K562 (cell line): ENCODE measurements around the gene CHSY1. TPM values are rescaled to one million over a fixed set of nuclear protein-coding genes. Genes with fewer than 3 reads are reported as not detected.

Experiments used
- CHD2 ChIP-seq: IDR thresholded peaks from 2 replicates; pipeline ENCODE4 v1.6.1; 2011; ENCODE audit warnings: low read depth, low read length
- CREB1 ChIP-seq, 2 experiments: sonication (generic) in 1 of 2; formaldehyde crosslinking in 1 of 2; IDR thresholded peaks; 2 replicates each; pipeline versions ENCODE4 v1.6.1 to v1.8.0; 2012 to 2022; ENCODE audit warnings: inconsistent platforms in 1 of 2, mild to moderate bottlenecking in 1 of 2, missing genetic modification reagents in 1 of 2, moderate library complexity in 1 of 2
- FOXP1 ChIP-seq: sonication (generic); formaldehyde crosslinking; IDR thresholded peaks from 2 replicates; pipeline ENCODE4 v1.8.0; 2022; ENCODE audit warnings: mild to moderate bottlenecking, missing genetic modification reagents
- POLR2B ChIP-seq: fragments of 450-650 bp; IDR thresholded peaks from 2 replicates; pipeline ENCODE4 v1.6.1; 2018; ENCODE audit warnings: low read depth; ENCODE audit not compliant: partially characterized antibody
- RFX5 ChIP-seq: IDR thresholded peaks from 2 replicates; pipeline ENCODE4 v1.6.1; 2011; ENCODE audit warnings: low read depth, mild to moderate bottlenecking, improper control_type of control experiment, low read length
- SIN3A ChIP-seq, 2 experiments: fragments of 150-350 bp in 1 of 2; IDR thresholded peaks; 2 replicates each; pipeline ENCODE4 v1.6.1; 2011 to 2016; ENCODE audit warnings: borderline replicate concordance in 2 of 2, low read depth in 2 of 2, low read length in 2 of 2, mild to moderate bottlenecking in 2 of 2, moderate library complexity in 2 of 2; ENCODE audit not compliant: control insufficient read depth in 1 of 2
- STAG1 ChIP-seq: sonication (generic); formaldehyde crosslinking; IDR thresholded peaks from 2 replicates; pipeline ENCODE4 v1.5.0; 2020; ENCODE audit warnings: missing genetic modification reagents, borderline replicate concordance
- ZFX ChIP-seq: sonication (generic); formaldehyde crosslinking; IDR thresholded peaks from 2 replicates; pipeline ENCODE4 v1.8.0; 2022; ENCODE audit warnings: mild to moderate bottlenecking, missing genetic modification reagents, moderate library complexity
- ZNF589 ChIP-seq: fragments of 200-800 bp; sonication (Bioruptor generic); IDR thresholded peaks from 2 replicates; pipeline ENCODE4 v1.6.1; 2016; ENCODE audit warnings: low read depth, missing genetic modification characterization, missing compliant biosample characterization
- polyA plus RNA-seq, 8 experiments: library from polyadenylated mRNA; depleted of rRNA in 4 of 8; stranded (reverse) in 5 of 8; unstranded in 3 of 8; fragments of >200 nt; fragmentation: Nextera tagmentation in 2 of 8; fragmentation: Illumina TruSeq in 1 of 8; extraction: Ambion mirVana in 2 of 8; extraction: Trizol in 1 of 8; gene quantifications; 2 replicates each; pipeline versions ENCODE4 v1.2.1 to v1.2.3, GENCODE V29; 2011 to 2014; ENCODE audit warnings: inconsistent platforms in 1 of 8, missing spikeins in 1 of 8
- total RNA-seq, 7 experiments: library from RNA; depleted of rRNA in 6 of 7; stranded (reverse); fragments of >200 nt in 6 of 7; fragmentation: Illumina TruSeq in 2 of 7; extraction: Trizol in 2 of 7; gene quantifications; 2 replicates each; pipeline versions ENCODE4 v1.2.1 to v1.2.3, GENCODE V29; 2011 to 2021; ENCODE audit warnings: low replicate concordance in 1 of 7
- TF ChIP-seq, protein P1 (sequence below): fragments of 450-650 bp; IDR thresholded peaks from 2 replicates; pipeline ENCODE4 v1.6.1; 2014; ENCODE audit warnings: low read depth, mild to moderate bottlenecking, moderate library complexity, borderline replicate concordance
- TF ChIP-seq, protein P2 (sequence below): conservative IDR thresholded peaks from 2 replicates; pipeline ENCODE4 v1.6.1; 2011; ENCODE audit warnings: low read depth, mild to moderate bottlenecking, low read length; ENCODE audit not compliant: control insufficient read depth
- TF ChIP-seq, protein P3 (sequence below): sonication (generic); formaldehyde crosslinking; IDR thresholded peaks from 2 replicates; pipeline ENCODE4 v1.5.0; 2020; ENCODE audit warnings: missing genetic modification reagents

The CHSY1 gene
- total and polyA plus RNA-seq, 9 of the 15 experiments (the other 6 are each of a cell fraction or from before 2014, with no cell fraction given): 7.0 to 16.4 (median 13.4) TPM

DNA sequence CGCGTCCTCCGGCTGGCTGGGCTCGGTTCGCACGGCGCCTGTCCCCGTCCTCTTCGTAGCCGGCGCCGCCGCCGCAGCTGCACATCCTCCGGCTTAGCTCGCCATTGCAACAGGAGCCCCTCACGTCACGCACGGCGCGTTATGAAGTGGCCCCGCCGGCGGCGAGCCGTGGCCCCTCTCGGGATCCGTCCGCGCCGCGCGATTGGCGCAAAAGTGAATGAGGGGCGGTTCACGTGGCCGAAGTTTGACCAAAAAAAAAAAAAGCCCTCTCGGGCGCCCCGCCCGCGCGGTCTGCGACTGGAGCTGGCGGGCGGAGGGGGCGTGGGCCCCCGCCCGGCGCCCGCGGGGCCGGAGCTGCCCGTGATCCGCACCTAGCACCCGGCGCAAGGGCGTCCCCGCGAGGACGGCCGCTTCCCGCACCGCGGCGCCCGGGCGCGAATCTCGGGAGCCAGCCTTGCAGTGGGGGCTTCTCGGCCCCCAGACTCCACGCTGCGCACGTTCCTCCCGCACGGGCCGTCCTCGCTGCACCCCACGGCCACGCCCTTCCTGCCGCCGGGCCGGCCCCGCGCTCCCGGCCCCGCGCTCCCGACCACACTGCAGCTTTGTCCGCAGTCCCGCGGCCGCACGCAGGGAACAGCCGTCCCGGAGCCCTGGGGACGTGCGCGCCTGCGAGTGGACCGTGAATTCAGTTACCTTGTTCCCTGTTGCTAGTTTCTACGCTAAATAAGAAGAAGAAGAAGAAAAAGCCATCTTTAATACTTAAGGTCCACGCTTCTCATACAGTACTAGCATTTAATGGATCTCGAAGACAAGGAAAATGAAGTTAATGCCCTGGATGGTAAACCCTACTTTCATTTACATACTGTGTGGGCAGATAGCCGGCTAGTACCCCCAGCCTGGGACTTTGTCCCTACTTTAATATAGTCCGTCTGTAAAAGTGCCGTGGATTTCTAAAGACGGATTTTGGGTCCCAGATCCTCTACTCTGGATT is at the start of gene CHSY1 (continued):
- TF ChIP-seq, protein P1, sequence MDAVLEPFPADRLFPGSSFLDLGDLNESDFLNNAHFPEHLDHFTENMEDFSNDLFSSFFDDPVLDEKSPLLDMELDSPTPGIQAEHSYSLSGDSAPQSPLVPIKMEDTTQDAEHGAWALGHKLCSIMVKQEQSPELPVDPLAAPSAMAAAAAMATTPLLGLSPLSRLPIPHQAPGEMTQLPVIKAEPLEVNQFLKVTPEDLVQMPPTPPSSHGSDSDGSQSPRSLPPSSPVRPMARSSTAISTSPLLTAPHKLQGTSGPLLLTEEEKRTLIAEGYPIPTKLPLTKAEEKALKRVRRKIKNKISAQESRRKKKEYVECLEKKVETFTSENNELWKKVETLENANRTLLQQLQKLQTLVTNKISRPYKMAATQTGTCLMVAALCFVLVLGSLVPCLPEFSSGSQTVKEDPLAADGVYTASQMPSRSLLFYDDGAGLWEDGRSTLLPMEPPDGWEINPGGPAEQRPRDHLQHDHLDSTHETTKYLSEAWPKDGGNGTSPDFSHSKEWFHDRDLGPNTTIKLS: peak; percentile 45; the same call in 1 of the 2 replicates
- TF ChIP-seq, protein P2, sequence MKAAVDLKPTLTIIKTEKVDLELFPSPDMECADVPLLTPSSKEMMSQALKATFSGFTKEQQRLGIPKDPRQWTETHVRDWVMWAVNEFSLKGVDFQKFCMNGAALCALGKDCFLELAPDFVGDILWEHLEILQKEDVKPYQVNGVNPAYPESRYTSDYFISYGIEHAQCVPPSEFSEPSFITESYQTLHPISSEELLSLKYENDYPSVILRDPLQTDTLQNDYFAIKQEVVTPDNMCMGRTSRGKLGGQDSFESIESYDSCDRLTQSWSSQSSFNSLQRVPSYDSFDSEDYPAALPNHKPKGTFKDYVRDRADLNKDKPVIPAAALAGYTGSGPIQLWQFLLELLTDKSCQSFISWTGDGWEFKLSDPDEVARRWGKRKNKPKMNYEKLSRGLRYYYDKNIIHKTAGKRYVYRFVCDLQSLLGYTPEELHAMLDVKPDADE: peak; percentile 46; the same call in 1 of the 2 replicates
- TF ChIP-seq STAG1 (CRISPR knock-in tag): no peak
- TF ChIP-seq RFX5: no peak
- peak; percentile 77 for TF ChIP-seq FOXP1
- TF ChIP-seq, protein P3, sequence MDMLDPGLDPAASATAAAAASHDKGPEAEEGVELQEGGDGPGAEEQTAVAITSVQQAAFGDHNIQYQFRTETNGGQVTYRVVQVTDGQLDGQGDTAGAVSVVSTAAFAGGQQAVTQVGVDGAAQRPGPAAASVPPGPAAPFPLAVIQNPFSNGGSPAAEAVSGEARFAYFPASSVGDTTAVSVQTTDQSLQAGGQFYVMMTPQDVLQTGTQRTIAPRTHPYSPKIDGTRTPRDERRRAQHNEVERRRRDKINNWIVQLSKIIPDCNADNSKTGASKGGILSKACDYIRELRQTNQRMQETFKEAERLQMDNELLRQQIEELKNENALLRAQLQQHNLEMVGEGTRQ (CRISPR knock-in tag): peak; percentile 67
- TF ChIP-seq CHD2: 0 out of 2 replicates have a peak, but pooled peaks have one; percentile 44
- TF ChIP-seq ZNF589 (CRISPR knock-in tag): peak; percentile 23; the same call in 1 of the 2 replicates
- TF ChIP-seq ZFX (CRISPR knock-in tag): peak; percentile 51
- peak; percentile 49; the same call in 1 of the 2 replicates for TF ChIP-seq CREB1 (IDR thresholded peaks at IDR 0.05)
- 0 out of 2 replicates have a peak, but pooled peaks have one; percentile 39 for TF ChIP-seq CREB1 (CRISPR knock-in tag; IDR thresholded peaks at IDR 0.05)
- TF ChIP-seq SIN3A (IDR thresholded peaks at IDR 0.05; ENCODE audit: borderline replicate concordance in 2 of 2, control insufficient read depth in 1 of 2, low read depth in 2 of 2, low read length in 2 of 2): 0 out of 4 replicates have a peak, but pooled peaks of 1 of the 2 experiments have one; percentile 9
- TF ChIP-seq POLR2B: peak; percentile 32
